H4 (cell line): ENCODE data around the gene OR1N1. TPM values are rescaled to one million over a fixed set of nuclear protein-coding genes. Genes with fewer than 3 reads are reported as not detected.

Experiments used
- total RNA-seq: library from RNA; depleted of rRNA; stranded (reverse); fragments of >200 nt; shearing (Covaris generic); gene quantifications from 2 replicates; pipeline ENCODE4 v1.2.3, GENCODE V29; 2014; rRNA removed

OR1N1 gene
- total RNA-seq, 1 experiment from 2014 or later: not detected

Other genes with a start within 250 kb of the OR1N1 start
- 0.37 and 0.74 TPM in 2 replicates for gene PTGS1, start 156.3 kb downstream of the OR1N1 start, total RNA-seq
- not detected in 2 replicates for gene OR1J1, start 49.4 kb downstream of the OR1N1 start, total RNA-seq
- gene OR1J2, start 16.5 kb downstream of the OR1N1 start, total RNA-seq: not detected in 2 replicates
- gene OR1J4, start 8.2 kb downstream of the OR1N1 start, total RNA-seq: not detected in 2 replicates
- gene OR1N2, start 25.8 kb upstream of the OR1N1 start, total RNA-seq: not detected in 2 replicates
- gene OR1L8, start 56.1 kb upstream of the OR1N1 start, total RNA-seq: not detected in 2 replicates
- gene OR1Q1, start 87.4 kb upstream of the OR1N1 start, total RNA-seq: not detected in 2 replicates
- gene OR1B1, start 130.3 kb upstream of the OR1N1 start, total RNA-seq: not detected in 2 replicates
- not detected in 2 replicates for gene OR1L1, start 134.4 kb upstream of the OR1N1 start, total RNA-seq
- not detected in 2 replicates for gene OR1L3, start 147.8 kb upstream of the OR1N1 start, total RNA-seq
- not detected in 2 replicates for gene OR1L4, start 196.7 kb upstream of the OR1N1 start, total RNA-seq
- not detected in 2 replicates for gene OR1L6, start 215.0 kb upstream of the OR1N1 start, total RNA-seq